HG03175 (cell line): ENCODE results near the gene FBN1.

Source experiments
- ATAC-seq: cut with Tn5 transposase; IDR thresholded peaks from one replicate; pipeline ENCODE4 v1.9.1; 2021; ENCODE audit warnings: mild to moderate bottlenecking, moderate library complexity; ENCODE audit not compliant: unreplicated experiment

Gene FBN1

GRCh38 chr15:48645558-48646330 is at the start of gene FBN1:
FBN1 (minus strand) TSS chr15:48645709; CDS start chr15:48644769, 940 bp downstream.
- peak; percentile 69 for ATAC-seq

- no peak for ATAC-seq
These were observed 48.0 kb upstream of the FBN1 start for GRCh38 chr15:48693484-48693883.

- ATAC-seq: no peak
These were observed 43.0 kb upstream of the FBN1 start for GRCh38 chr15:48688493-48688892.

GRCh38 chr15:48683991-48684765 is 38.7 kb upstream of the FBN1 start:
- ATAC-seq: no peak

- no peak for ATAC-seq
These were observed 37.6 kb upstream of the FBN1 start for GRCh38 chr15:48682942-48683651.

- ATAC-seq: no peak
These were observed 35.8 kb upstream of the FBN1 start for GRCh38 chr15:48681353-48681752.

GRCh38 chr15:48680841-48681240 is 35.3 kb upstream of the FBN1 start:
- ATAC-seq: no peak

- ATAC-seq: no peak
These were observed 34.4 kb upstream of the FBN1 start for GRCh38 chr15:48679952-48680351.

GRCh38 chr15:48678851-48679250 is 33.3 kb upstream of the FBN1 start:
- no peak for ATAC-seq

GRCh38 chr15:48677821-48678220 is 32.3 kb upstream of the FBN1 start:
- ATAC-seq: no peak

- ATAC-seq: no peak
These were observed 29.9 kb upstream of the FBN1 start for GRCh38 chr15:48675436-48675835.

- no peak for ATAC-seq
These were observed 29.4 kb upstream of the FBN1 start for GRCh38 chr15:48674876-48675275.

GRCh38 chr15:48672206-48672605 is 26.7 kb upstream of the FBN1 start:
- no peak for ATAC-seq

GRCh38 chr15:48671103-48672022 is 25.9 kb upstream of the FBN1 start:
- ATAC-seq: no peak

- ATAC-seq: no peak
These were observed 22.2 kb upstream of the FBN1 start for GRCh38 chr15:48667701-48668100.

- ATAC-seq: no peak
These were observed 18.9 kb upstream of the FBN1 start for GRCh38 chr15:48664436-48664835.

- ATAC-seq: no peak
These were observed 12.6 kb upstream of the FBN1 start for GRCh38 chr15:48657950-48658591.

- no peak for ATAC-seq
These were observed 9.3 kb upstream of the FBN1 start for GRCh38 chr15:48654801-48655200.

- ATAC-seq: no peak
These were observed 8.6 kb upstream of the FBN1 start for GRCh38 chr15:48653913-48654670.
